ENCODE data around the gene MAST4. TPM values are rescaled to one million over a fixed set of nuclear protein-coding genes. Genes with fewer than 3 reads are reported as not detected.

The MAST4 gene
- total RNA-seq, 2 experiments from 2014 or later = 27.7 to 28.8 TPM

- no peak overlapping the region for H3K4me3 Mint-ChIP-seq
- intact Hi-C loops (cut with micrococcal nuclease) = no loop called here
- H3K36me3 Mint-ChIP-seq (ENCODE audit: low read depth) = no peaks in the 10 kb centered on the region
- H3K27ac Mint-ChIP-seq = no peak overlapping the region
- CTCF ChIA-PET = no interaction called here
- DNase-seq = no peak
- H3K4me1 Mint-ChIP-seq (ENCODE audit: low read depth) = no peaks in the 10 kb centered on the region
- no peaks in the 10 kb centered on the region for H3K9me3 Mint-ChIP-seq
- H3K27me3 Mint-ChIP-seq (ENCODE audit: low read depth) = no peaks in the 10 kb centered on the region
Observed at GRCh38 chr5:66633754-66634153, 37.6 kb downstream of the MAST4 start.

GRCh38 chr5:66634601-66635000 lies 38.4 kb downstream of the MAST4 start:
- no peak overlapping the region for H3K27ac Mint-ChIP-seq
- H3K9me3 Mint-ChIP-seq = no peaks in the 10 kb centered on the region
- DNase-seq = no peak
- no peaks in the 10 kb centered on the region for H3K4me1 Mint-ChIP-seq (ENCODE audit: low read depth)
- no peaks in the 10 kb centered on the region for H3K36me3 Mint-ChIP-seq (ENCODE audit: low read depth)
- H3K4me3 Mint-ChIP-seq = no peak overlapping the region
- intact Hi-C loops (cut with micrococcal nuclease) = no loop called here
- peaks cover 2% of the 10 kb centered on the region for H3K27me3 Mint-ChIP-seq (ENCODE audit: low read depth)
- CTCF ChIA-PET = no interaction called here

- Mint-ChIP-seq H3K27me3 (ENCODE audit: low read depth) (peaks cover 5% of the 10 kb centered on the region), H3K4me3 (no peak overlapping the region), H3K27ac (no peak overlapping the region), H3K9me3 (no peaks in the 10 kb centered on the region), H3K36me3 (ENCODE audit: low read depth) (no peaks in the 10 kb centered on the region), H3K4me1 (ENCODE audit: low read depth) (no peaks in the 10 kb centered on the region)
- CTCF ChIA-PET = no interaction called here
- intact Hi-C loops (cut with micrococcal nuclease) = no loop called here
- no peak for DNase-seq
Observed at GRCh38 chr5:66637994-66638393, 41.8 kb downstream of the MAST4 start.

GRCh38 chr5:66639037-66639436 lies 42.8 kb downstream of the MAST4 start:
- intact Hi-C loops (cut with micrococcal nuclease) = no loop called here
- Mint-ChIP-seq H3K36me3 (ENCODE audit: low read depth) (no peaks in the 10 kb centered on the region), H3K9me3 (no peaks in the 10 kb centered on the region), H3K4me1 (ENCODE audit: low read depth) (no peaks in the 10 kb centered on the region), H3K27ac (no peak overlapping the region), H3K4me3 (no peak overlapping the region), H3K27me3 (ENCODE audit: low read depth) (peaks cover 5% of the 10 kb centered on the region)
- DNase-seq = no peak
- CTCF ChIA-PET = no interaction called here

GRCh38 chr5:66642538-66642937 lies 46.3 kb downstream of the MAST4 start:
- no peaks in the 10 kb centered on the region for H3K9me3 Mint-ChIP-seq
- H3K4me1 Mint-ChIP-seq (ENCODE audit: low read depth) = no peaks in the 10 kb centered on the region
- H3K36me3 Mint-ChIP-seq (ENCODE audit: low read depth) = no peaks in the 10 kb centered on the region
- H3K4me3 Mint-ChIP-seq = no peak overlapping the region
- intact Hi-C loops (cut with micrococcal nuclease) = no loop called here
- no peak for DNase-seq
- no peak overlapping the region for H3K27ac Mint-ChIP-seq
- H3K27me3 Mint-ChIP-seq (ENCODE audit: low read depth) = peaks cover 5% of the 10 kb centered on the region
- CTCF ChIA-PET = no interaction called here

- no peak overlapping the region for H3K27ac Mint-ChIP-seq
- H3K4me3 Mint-ChIP-seq = no peak overlapping the region
- H3K4me1 Mint-ChIP-seq (ENCODE audit: low read depth) = no peaks in the 10 kb centered on the region
- intact Hi-C loops (cut with micrococcal nuclease) = no loop called here
- no peaks in the 10 kb centered on the region for H3K9me3 Mint-ChIP-seq
- DNase-seq = no peak
- CTCF ChIA-PET = no interaction called here
- H3K36me3 Mint-ChIP-seq (ENCODE audit: low read depth) = no peaks in the 10 kb centered on the region
- peaks cover 5% of the 10 kb centered on the region for H3K27me3 Mint-ChIP-seq (ENCODE audit: low read depth)
Observed at GRCh38 chr5:66643387-66643786, 47.2 kb downstream of the MAST4 start.

- CTCF ChIA-PET = interaction anchor here (0.7 kb wide), 1 partner anchor 146 kb away, joined by 3 read pairs; no protein-coding TSS in a partner anchor
- Mint-ChIP-seq H3K4me1 (ENCODE audit: low read depth) (no peaks in the 10 kb centered on the region), H3K36me3 (ENCODE audit: low read depth) (no peaks in the 10 kb centered on the region), H3K27ac (no peak overlapping the region), H3K9me3 (no peaks in the 10 kb centered on the region), H3K4me3 (no peak overlapping the region), H3K27me3 (ENCODE audit: low read depth) (peaks cover 3% of the 10 kb centered on the region)
- DNase-seq = no peak
- intact Hi-C loops (cut with micrococcal nuclease) = no loop called here
Observed at GRCh38 chr5:66644111-66644510, 47.9 kb downstream of the MAST4 start.

GRCh38 chr5:66645039-66645438 lies 48.8 kb downstream of the MAST4 start:
- CTCF ChIA-PET = no interaction called here
- no peaks in the 10 kb centered on the region for H3K9me3 Mint-ChIP-seq
- H3K27me3 Mint-ChIP-seq (ENCODE audit: low read depth) = peaks cover 2% of the 10 kb centered on the region
- no peak overlapping the region for H3K27ac Mint-ChIP-seq
- no peak for DNase-seq
- no peaks in the 10 kb centered on the region for H3K36me3 Mint-ChIP-seq (ENCODE audit: low read depth)
- H3K4me3 Mint-ChIP-seq = no peak overlapping the region
- no peaks in the 10 kb centered on the region for H3K4me1 Mint-ChIP-seq (ENCODE audit: low read depth)
- intact Hi-C loops (cut with micrococcal nuclease) = no loop called here

- H3K36me3 Mint-ChIP-seq (ENCODE audit: low read depth) = no peaks in the 10 kb centered on the region
- no peak overlapping the region for H3K4me3 Mint-ChIP-seq
- no peak overlapping the region for H3K27ac Mint-ChIP-seq
- H3K4me1 Mint-ChIP-seq (ENCODE audit: low read depth) = no peaks in the 10 kb centered on the region
- CTCF ChIA-PET = no interaction called here
- intact Hi-C loops (cut with micrococcal nuclease) = no loop called here
- H3K27me3 Mint-ChIP-seq (ENCODE audit: low read depth) = peaks cover 2% of the 10 kb centered on the region
- no peak for DNase-seq
- H3K9me3 Mint-ChIP-seq = peaks cover 2% of the 10 kb centered on the region
Observed at GRCh38 chr5:66646570-66646969, 50.4 kb downstream of the MAST4 start.

- intact Hi-C loops (cut with micrococcal nuclease) = no loop called here
- H3K9me3 Mint-ChIP-seq = peaks cover 2% of the 10 kb centered on the region
- CTCF ChIA-PET = no interaction called here
- no peak overlapping the region for H3K4me3 Mint-ChIP-seq
- H3K36me3 Mint-ChIP-seq (ENCODE audit: low read depth) = no peaks in the 10 kb centered on the region
- no peaks in the 10 kb centered on the region for H3K4me1 Mint-ChIP-seq (ENCODE audit: low read depth)
- no peak for DNase-seq
- no peak overlapping the region for H3K27ac Mint-ChIP-seq
- H3K27me3 Mint-ChIP-seq (ENCODE audit: low read depth) = peaks cover 2% of the 10 kb centered on the region
Observed at GRCh38 chr5:66647146-66647856, 51.1 kb downstream of the MAST4 start.

- no peak overlapping the region for H3K4me3 Mint-ChIP-seq
- H3K27ac Mint-ChIP-seq = no peak overlapping the region
- H3K9me3 Mint-ChIP-seq = peaks cover 2% of the 10 kb centered on the region
- no peaks in the 10 kb centered on the region for H3K27me3 Mint-ChIP-seq (ENCODE audit: low read depth)
- no peak for DNase-seq
- CTCF ChIA-PET = no interaction called here
- intact Hi-C loops (cut with micrococcal nuclease) = no loop called here
- no peaks in the 10 kb centered on the region for H3K36me3 Mint-ChIP-seq (ENCODE audit: low read depth)
- H3K4me1 Mint-ChIP-seq (ENCODE audit: low read depth) = no peaks in the 10 kb centered on the region
Observed at GRCh38 chr5:66652818-66653217, 56.6 kb downstream of the MAST4 start.

GRCh38 chr5:66653325-66653724 lies 57.1 kb downstream of the MAST4 start:
- Mint-ChIP-seq H3K36me3 (ENCODE audit: low read depth) (no peaks in the 10 kb centered on the region), H3K27me3 (ENCODE audit: low read depth) (no peaks in the 10 kb centered on the region), H3K27ac (no peak overlapping the region), H3K9me3 (peaks cover 2% of the 10 kb centered on the region), H3K4me3 (no peak overlapping the region), H3K4me1 (ENCODE audit: low read depth) (no peaks in the 10 kb centered on the region)
- DNase-seq = no peak
- CTCF ChIA-PET = no interaction called here
- intact Hi-C loops (cut with micrococcal nuclease) = no loop called here

GRCh38 chr5:66655395-66656324 lies 59.5 kb downstream of the MAST4 start:
- no peaks in the 10 kb centered on the region for H3K27me3 Mint-ChIP-seq (ENCODE audit: low read depth)
- no peak overlapping the region for H3K27ac Mint-ChIP-seq
- peaks cover 2% of the 10 kb centered on the region for H3K9me3 Mint-ChIP-seq
- no peaks in the 10 kb centered on the region for H3K36me3 Mint-ChIP-seq (ENCODE audit: low read depth)
- CTCF ChIA-PET = interaction anchor here (1.2 kb wide), 1 partner anchor 349 kb away, joined by 4 read pairs; no protein-coding TSS in a partner anchor
- intact Hi-C loops (cut with micrococcal nuclease) = no loop called here
- no peak overlapping the region for H3K4me3 Mint-ChIP-seq
- no peaks in the 10 kb centered on the region for H3K4me1 Mint-ChIP-seq (ENCODE audit: low read depth)
- no peak for DNase-seq

All from activated naive CD4-positive, alpha-beta T cell treated with anti-CD3 and anti-CD28 coated beads for 36 hours (primary cell).